BLaER1 treated with 17β-estradiol and CSF1 and Interleukin-3, amounts not matched to agents 10 nM and 100 nM (cell line): ENCODE results near the gene ANKRD39.

ENCODE experiments used
- H3K27ac ChIP-seq, 11 experiments: shearing (Covaris generic); formaldehyde crosslinking; 2 replicates each; pipeline ENCODE4 v1.8.1; 2022
- H3K27me3 ChIP-seq, 11 experiments: shearing (Covaris generic); formaldehyde crosslinking; 2 replicates each; pipeline ENCODE4 v1.8.1; 2022
- H3K36me3 ChIP-seq, 11 experiments: shearing (Covaris generic); formaldehyde crosslinking; 2 replicates each; pipeline ENCODE4 v1.8.1; 2022
- H3K4me1 ChIP-seq, 10 experiments: shearing (Covaris generic); formaldehyde crosslinking; 2 replicates each; pipeline ENCODE4 v1.8.1; 2022
- H3K4me2 ChIP-seq, 11 experiments: shearing (Covaris generic); formaldehyde crosslinking; 2 replicates each; pipeline ENCODE4 v1.8.1; 2022
- H3K4me3 ChIP-seq, 10 experiments: shearing (Covaris generic); formaldehyde crosslinking; 2 replicates each; pipeline ENCODE4 v1.8.1; 2022
- H3K9ac ChIP-seq, 11 experiments: shearing (Covaris generic); formaldehyde crosslinking; 2 replicates each; pipeline ENCODE4 v1.8.1; 2022
- H3K9me3 ChIP-seq, 11 experiments: shearing (Covaris generic); formaldehyde crosslinking; replicated peaks in 1 of 11; 2 replicates each; pipeline ENCODE4 v1.8.1; 2022
- H4K20me1 ChIP-seq, 11 experiments: shearing (Covaris generic); formaldehyde crosslinking; 2 replicates each; pipeline ENCODE4 v1.8.1; 2022
- Cebpa-rat ChIP-seq, 11 experiments: shearing (Covaris generic); IDR thresholded peaks; 2 replicates each; pipeline ENCODE4 v1.8.1; 2022

Gene ANKRD39

DNA sequence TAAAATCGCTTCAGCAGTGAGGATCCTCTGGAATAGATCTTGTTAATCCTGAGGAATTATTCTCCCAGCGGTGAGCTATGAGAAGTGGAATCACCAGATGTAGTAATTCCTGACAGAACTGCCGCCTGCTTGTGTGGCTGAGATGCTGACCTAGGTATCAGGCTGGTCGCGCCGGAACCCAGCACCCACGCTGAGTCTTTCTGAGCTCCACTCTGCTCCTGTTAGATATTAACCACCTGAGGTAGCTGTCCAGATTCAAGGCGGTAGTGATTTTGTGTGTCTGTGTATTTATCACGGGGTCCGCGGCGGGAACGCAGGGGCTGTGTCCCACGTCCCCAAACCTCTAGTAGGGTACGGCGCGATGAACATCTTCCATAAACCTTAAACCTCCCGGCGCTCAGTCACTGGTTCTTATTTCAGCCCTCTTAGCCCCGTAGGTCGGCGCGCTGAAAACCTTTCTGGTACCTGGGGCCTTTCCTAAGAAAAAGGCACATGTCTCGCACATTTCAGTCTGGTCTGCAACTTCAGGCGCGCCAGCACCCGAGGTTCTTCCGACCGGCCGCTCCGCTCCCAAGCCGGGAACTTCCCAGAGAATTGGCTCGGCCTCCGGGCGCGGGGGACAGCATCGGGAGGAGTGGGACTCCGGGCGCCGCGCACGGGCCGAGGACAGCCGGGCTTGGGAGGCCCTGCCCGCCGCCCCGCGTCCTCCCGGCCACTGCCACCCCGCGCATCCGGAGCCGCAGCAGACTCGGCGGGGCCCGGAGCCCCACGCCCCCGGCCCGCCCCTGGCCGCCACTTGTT lies 42.3 kb downstream of the ANKRD39 start:
- peaks cover 36 to 46% (median 39%) of the 10 kb centered on the region in 11 experiments; a peak in 20 of 22 replicates for H4K20me1 ChIP-seq
- H3K27ac ChIP-seq, result peak overlapping the region in 8 of 11 experiments; percentile 9 to 79 (median 52); a peak in 13 of 22 replicates
- H3K4me2 ChIP-seq, result peak overlapping the region; percentile 88 to 100 (median 94)
- no peaks in the 10 kb centered on the region for H3K9me3 ChIP-seq
- peak overlapping the region; percentile 72 to 86 (median 80) for H3K4me3 ChIP-seq
- peaks cover 0 to 20% (median 9%) of the 10 kb centered on the region in 11 experiments; a peak in 11 of 22 replicates for H3K36me3 ChIP-seq
- peaks cover 0 to 4% (median 0%) of the 10 kb centered on the region in 11 experiments; a peak in 3 of 22 replicates for H3K27me3 ChIP-seq
- TF ChIP-seq Cebpa-rat (IDR thresholded peaks at IDR 0.05), result no peak
- peaks cover 24 to 63% (median 57%) of the 10 kb centered on the region in 10 experiments for H3K4me1 ChIP-seq
- H3K9ac ChIP-seq, result peak overlapping the region; percentile 68 to 85 (median 82)

DNA sequence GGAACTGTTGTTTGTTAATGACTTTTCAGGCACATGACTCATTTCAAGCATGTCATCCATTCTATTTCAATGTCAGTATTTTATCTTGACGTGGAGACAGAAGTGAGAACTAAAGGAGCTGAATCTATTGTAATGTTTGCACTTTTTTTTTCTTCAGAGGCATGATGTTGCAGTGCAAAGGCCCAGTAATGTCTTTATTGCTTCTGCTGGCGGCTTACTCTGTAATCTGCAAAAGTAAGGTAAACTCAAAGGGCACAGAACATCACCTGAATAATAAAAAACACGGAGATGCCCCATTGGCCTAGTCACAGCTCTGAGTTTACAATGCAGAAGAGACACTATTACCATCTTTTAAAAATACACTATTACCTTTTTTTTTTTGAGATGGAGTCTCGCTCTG lies 44.2 kb downstream of the ANKRD39 start:
- peaks cover 0 to 37% (median 20%) of the 10 kb centered on the region in 11 experiments; a peak in 20 of 22 replicates for H3K36me3 ChIP-seq
- no peak overlapping the region for H3K4me3 ChIP-seq
- peaks cover 18 to 35% (median 20%) of the 10 kb centered on the region in 11 experiments; a peak in 19 of 22 replicates for H4K20me1 ChIP-seq
- no peak overlapping the region for H3K27ac ChIP-seq
- H3K4me1 ChIP-seq, result peaks cover 17 to 44% (median 38%) of the 10 kb centered on the region in 10 experiments
- TF ChIP-seq Cebpa-rat (IDR thresholded peaks at IDR 0.05), result no peak
- H3K4me2 ChIP-seq, result no peak overlapping the region
- no peaks in the 10 kb centered on the region for H3K9me3 ChIP-seq
- no peak overlapping the region for H3K9ac ChIP-seq
- peaks cover 0 to 4% (median 0%) of the 10 kb centered on the region in 11 experiments; a peak in 3 of 22 replicates for H3K27me3 ChIP-seq

DNA sequence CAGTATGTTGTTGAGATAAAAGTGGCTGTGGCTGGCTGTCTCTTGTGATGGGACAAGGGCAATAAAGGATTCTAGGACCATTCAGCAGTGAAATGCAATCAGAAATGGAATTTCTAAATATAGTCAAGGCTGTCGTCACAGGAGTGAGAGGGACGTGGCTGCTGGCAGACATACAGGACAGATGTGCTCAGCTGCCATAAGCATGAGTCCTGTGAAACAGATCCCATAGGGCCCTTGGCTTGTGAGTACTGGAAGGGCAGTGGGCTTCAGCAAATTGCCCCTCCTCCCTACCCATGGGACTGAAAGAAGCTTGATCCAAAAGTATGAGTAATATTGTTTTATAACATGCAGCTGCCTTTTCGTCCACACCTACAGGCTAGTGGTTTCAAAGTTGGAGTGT lies 45.9 kb downstream of the ANKRD39 start:
- no peak overlapping the region for H3K4me3 ChIP-seq
- no peak overlapping the region for H3K27ac ChIP-seq
- peak overlapping the region in 6 of 11 experiments; percentile 2 to 53 (median 22); a peak in 9 of 22 replicates for H3K4me2 ChIP-seq
- peaks cover under 1 to 22% (median 3%) of the 10 kb centered on the region in 11 experiments; a peak in 17 of 22 replicates for H4K20me1 ChIP-seq
- H3K9me3 ChIP-seq, result no peaks in the 10 kb centered on the region
- peaks cover 0 to 41% (median 24%) of the 10 kb centered on the region in 11 experiments; a peak in 20 of 22 replicates for H3K36me3 ChIP-seq
- H3K4me1 ChIP-seq, result peaks cover under 1 to 28% (median 22%) of the 10 kb centered on the region in 10 experiments; a peak in 17 of 20 replicates
- no peak for TF ChIP-seq Cebpa-rat (IDR thresholded peaks at IDR 0.05)
- H3K27me3 ChIP-seq, result no peaks in the 10 kb centered on the region
- no peak overlapping the region for H3K9ac ChIP-seq

DNA sequence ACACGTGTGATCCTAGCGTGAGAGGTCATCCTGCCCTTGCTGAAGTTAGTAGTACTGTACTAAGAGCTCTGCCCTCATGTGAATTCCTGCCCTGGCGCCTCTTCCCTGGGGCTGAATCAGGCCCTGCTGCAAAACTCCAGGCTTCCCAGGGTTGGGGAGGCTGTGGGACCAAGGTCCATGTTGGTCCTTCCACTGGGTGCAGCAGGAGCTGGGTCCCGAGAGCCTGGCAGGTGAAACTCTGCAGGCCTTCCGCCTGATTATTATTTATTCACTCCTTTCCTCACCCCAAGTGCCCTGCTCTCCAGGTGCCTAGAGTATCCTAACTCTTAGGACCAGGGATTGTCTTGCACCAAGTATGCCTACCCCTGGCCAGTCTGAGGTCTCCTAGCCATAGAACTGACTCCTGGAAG lies 47.0 kb downstream of the ANKRD39 start:
- H3K9me3 ChIP-seq, result no peaks in the 10 kb centered on the region
- H3K27ac ChIP-seq, result no peak overlapping the region
- H3K4me1 ChIP-seq, result peaks cover 5 to 36% (median 29%) of the 10 kb centered on the region in 10 experiments; a peak in 17 of 20 replicates
- H3K4me2 ChIP-seq, result no peak overlapping the region
- peaks cover 0 to 19% (median 0%) of the 10 kb centered on the region in 11 experiments; a peak in 1 of 22 replicates for H4K20me1 ChIP-seq
- H3K4me3 ChIP-seq, result no peak overlapping the region
- H3K36me3 ChIP-seq, result peaks cover 0 to 41% (median 24%) of the 10 kb centered on the region in 11 experiments; a peak in 20 of 22 replicates
- H3K27me3 ChIP-seq, result no peaks in the 10 kb centered on the region
- TF ChIP-seq Cebpa-rat (IDR thresholded peaks at IDR 0.05), result no peak
- no peak overlapping the region for H3K9ac ChIP-seq

DNA sequence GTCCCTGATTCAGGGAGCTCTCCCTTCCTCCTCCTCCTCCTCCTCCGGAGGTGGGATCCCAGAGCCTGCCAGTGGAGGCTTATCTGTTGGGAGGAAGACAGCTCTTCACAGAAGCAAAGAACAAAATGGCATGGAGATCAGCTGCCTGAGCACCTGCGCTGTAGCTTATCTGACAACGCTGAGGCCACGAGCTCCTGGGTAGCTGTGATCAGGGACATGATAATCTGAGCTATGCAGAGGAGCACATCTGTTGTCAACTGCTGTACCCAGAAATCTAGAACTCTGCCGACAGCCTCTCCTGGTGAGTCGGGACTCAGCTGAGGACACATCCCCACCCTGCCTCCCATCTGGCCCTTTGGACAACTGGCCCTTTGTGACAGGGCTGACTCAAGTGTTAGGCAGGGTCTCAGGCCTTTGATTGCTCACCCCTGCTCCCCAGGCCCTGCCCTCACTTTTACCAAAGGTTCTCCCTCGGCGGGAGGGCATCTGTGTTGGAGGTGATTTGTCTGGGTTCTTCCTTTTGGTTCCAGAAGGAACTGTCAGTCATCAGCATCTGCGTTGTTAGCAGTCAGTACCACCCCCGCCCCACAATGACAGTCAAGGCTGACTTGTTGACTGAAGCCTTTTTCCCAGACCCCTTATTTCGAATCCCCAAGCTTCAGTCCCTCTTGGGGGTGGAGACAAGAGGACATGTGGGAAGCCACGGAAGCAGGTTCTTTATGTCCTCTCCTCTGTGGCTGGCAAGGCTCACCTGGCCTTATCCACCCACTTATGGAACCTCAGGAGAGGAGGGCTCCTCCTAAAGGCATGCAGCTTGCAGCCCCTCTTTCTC lies 47.6 kb downstream of the ANKRD39 start:
- no peak overlapping the region for H3K9ac ChIP-seq
- H3K4me2 ChIP-seq, result no peak overlapping the region
- no peaks in the 10 kb centered on the region for H3K27me3 ChIP-seq
- H3K36me3 ChIP-seq, result peaks cover 0 to 41% (median 24%) of the 10 kb centered on the region in 11 experiments; a peak in 20 of 22 replicates
- no peak overlapping the region for H3K27ac ChIP-seq
- TF ChIP-seq Cebpa-rat (IDR thresholded peaks at IDR 0.05), result no peak
- peaks cover 0 to 19% (median 0%) of the 10 kb centered on the region in 11 experiments; a peak in 1 of 22 replicates for H4K20me1 ChIP-seq
- H3K4me3 ChIP-seq, result no peak overlapping the region
- H3K4me1 ChIP-seq, result peaks cover 3 to 32% (median 26%) of the 10 kb centered on the region in 10 experiments; a peak in 17 of 20 replicates
- H3K9me3 ChIP-seq, result no peaks in the 10 kb centered on the region; a peak in 1 of 22 replicates

DNA sequence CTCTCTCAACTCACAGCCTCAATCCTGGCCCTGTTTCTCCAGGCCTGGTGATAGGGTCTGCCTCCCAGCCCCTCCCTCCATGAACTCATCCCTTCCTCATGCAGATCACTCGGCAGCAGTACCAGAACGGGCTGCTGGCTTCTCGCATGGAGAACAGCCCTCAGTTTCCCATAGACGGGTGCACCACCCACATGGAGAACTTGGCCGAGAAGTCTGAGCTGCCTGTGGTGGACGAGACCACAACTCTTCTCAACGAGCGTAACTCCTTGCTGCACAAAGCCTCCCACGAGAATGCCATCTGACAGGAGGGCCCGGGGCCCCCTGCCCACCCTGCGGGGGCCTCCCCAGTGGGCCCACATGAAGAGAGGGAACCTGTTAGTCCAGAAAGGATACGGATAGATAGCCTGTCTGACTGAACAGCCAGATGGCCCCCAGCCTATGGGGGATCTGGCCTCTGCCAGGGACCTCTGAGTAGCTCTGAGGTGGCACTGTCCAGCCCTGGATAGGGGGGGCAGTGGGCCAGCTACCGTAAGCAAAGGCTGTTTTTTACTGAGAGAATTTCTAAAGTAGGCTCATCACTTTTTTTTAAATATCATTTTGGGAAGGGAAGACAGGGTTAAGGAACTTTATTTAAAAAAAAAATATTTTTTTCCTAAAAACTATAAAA lies 48.5 kb downstream of the ANKRD39 start:
- no peak overlapping the region for H3K4me3 ChIP-seq
- no peaks in the 10 kb centered on the region for H3K27me3 ChIP-seq
- TF ChIP-seq Cebpa-rat (IDR thresholded peaks at IDR 0.05), result no peak
- H3K9me3 ChIP-seq, result peaks cover 0 to 6% (median 0%) of the 10 kb centered on the region in 11 experiments; a peak in 1 of 22 replicates
- peaks cover 0 to 44% (median 29%) of the 10 kb centered on the region in 11 experiments; a peak in 20 of 22 replicates for H3K36me3 ChIP-seq
- peaks cover 0 to 29% (median 23%) of the 10 kb centered on the region in 10 experiments; a peak in 14 of 20 replicates for H3K4me1 ChIP-seq
- no peak overlapping the region for H3K27ac ChIP-seq
- H3K4me2 ChIP-seq, result no peak overlapping the region
- H4K20me1 ChIP-seq, result peaks cover 0 to 19% (median 0%) of the 10 kb centered on the region in 11 experiments; a peak in 1 of 22 replicates
- H3K9ac ChIP-seq, result no peak overlapping the region

DNA sequence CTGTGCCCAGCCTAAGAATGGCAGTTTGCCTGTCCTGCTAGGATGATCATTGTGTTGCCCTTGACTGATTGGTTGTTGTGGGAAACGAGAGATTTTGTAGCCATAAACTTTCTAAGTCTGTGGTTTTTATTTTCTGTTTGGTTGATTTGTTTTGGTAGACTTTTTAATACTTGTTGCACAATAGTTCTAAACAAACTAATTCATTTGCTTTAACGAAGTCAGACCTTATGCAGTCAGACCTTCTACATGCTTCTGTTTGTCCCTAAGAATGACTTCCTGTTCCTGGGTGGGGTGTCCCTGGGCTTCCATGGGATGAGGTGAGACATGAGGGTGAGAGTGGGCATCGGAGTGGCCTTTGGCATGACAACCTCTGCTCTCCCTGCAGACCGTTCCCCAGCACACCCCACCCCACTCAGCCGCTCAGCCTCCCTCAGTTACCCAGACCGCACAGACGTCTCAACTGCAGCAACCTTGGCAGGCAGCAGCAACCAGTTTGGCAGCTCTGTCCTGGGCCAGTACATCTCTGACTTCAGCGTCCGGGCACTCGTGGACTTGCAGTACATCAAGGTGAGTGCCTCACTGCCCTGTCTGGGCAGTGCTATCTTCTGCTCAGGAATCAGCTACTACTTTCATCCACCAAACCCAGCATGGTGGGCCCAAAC lies 49.5 kb downstream of the ANKRD39 start:
- Histone ChIP-seq H3K27me3 (no peaks in the 10 kb centered on the region), H4K20me1 (peaks cover 0 to 19% (median 0%) of the 10 kb centered on the region in 11 experiments; a peak in 1 of 22 replicates), H3K36me3 (peaks cover 0 to 50% (median 31%) of the 10 kb centered on the region in 11 experiments; a peak in 20 of 22 replicates), H3K4me1 (peaks cover 0 to 29% (median 23%) of the 10 kb centered on the region in 10 experiments; a peak in 14 of 20 replicates), H3K4me3 (no peak overlapping the region), H3K27ac (no peak overlapping the region), H3K9ac (no peak overlapping the region), H3K9me3 (peaks cover 0 to 6% (median 0%) of the 10 kb centered on the region in 11 experiments; a peak in 1 of 22 replicates), H3K4me2 (no peak overlapping the region)
- TF ChIP-seq Cebpa-rat (IDR thresholded peaks at IDR 0.05), result no peak; a peak in 1 of 22 replicates
